Measurements from ENCODE around the gene ATL2. TPM values are rescaled to one million over a fixed set of nuclear protein-coding genes. Genes with fewer than 3 reads are reported as not detected.
A peak's percentile ranks its signal among the peaks of the same experiment; 100 is the strongest.

Gene ATL2
- total RNA-seq, 1 donor from 2014 or later = 75.3 TPM

- Mint-ChIP-seq H3K27me3 (ENCODE audit: low read depth) (no peaks in the 10 kb centered on the region), H3K4me1 (peaks cover 23% of the 10 kb centered on the region), H3K4me3 (no peak overlapping the region), H3K9me3 (peaks cover 8% of the 10 kb centered on the region), H3K27ac (peak overlapping the region; percentile 61), H3K36me3 (no peaks in the 10 kb centered on the region)
- TF ChIP-seq, protein P1, sequence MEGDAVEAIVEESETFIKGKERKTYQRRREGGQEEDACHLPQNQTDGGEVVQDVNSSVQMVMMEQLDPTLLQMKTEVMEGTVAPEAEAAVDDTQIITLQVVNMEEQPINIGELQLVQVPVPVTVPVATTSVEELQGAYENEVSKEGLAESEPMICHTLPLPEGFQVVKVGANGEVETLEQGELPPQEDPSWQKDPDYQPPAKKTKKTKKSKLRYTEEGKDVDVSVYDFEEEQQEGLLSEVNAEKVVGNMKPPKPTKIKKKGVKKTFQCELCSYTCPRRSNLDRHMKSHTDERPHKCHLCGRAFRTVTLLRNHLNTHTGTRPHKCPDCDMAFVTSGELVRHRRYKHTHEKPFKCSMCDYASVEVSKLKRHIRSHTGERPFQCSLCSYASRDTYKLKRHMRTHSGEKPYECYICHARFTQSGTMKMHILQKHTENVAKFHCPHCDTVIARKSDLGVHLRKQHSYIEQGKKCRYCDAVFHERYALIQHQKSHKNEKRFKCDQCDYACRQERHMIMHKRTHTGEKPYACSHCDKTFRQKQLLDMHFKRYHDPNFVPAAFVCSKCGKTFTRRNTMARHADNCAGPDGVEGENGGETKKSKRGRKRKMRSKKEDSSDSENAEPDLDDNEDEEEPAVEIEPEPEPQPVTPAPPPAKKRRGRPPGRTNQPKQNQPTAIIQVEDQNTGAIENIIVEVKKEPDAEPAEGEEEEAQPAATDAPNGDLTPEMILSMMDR (IDR thresholded peaks at IDR 0.05; ENCODE audit: unreplicated experiment) = no peak
- no peak for DNase-seq (ENCODE audit: low spot score in 2 of 2, unreplicated experiment in 2 of 2)
Measured at GRCh38 chr2:38398739-38399138, 21.7 kb upstream of the ATL2 start.

DNA sequence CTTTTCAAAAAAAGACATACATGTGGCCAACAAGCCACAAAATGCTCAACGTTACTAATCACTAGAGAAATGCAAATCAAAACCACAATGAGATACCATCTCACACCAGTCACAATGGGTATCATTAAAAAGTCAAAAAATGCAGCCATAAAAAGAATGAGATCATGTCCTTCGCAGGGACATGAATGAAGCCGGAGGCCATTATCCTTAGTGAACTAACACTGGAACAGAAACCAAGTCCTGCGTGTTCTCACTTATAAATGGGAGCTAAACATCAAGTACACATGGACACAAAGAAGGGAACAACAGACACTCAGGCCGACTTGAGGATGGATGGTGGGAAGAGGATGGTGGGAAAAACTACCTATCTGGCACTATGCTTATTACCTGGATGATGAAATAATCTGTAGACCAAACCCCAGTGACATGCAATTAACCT lies 17.8 kb upstream of the ATL2 start:
- H3K4me1 Mint-ChIP-seq = peaks cover 31% of the 10 kb centered on the region
- no peaks in the 10 kb centered on the region for H3K36me3 Mint-ChIP-seq
- DNase-seq (ENCODE audit: low spot score in 2 of 2, unreplicated experiment in 2 of 2) = no peak
- peak overlapping the region; percentile 17 for H3K27ac Mint-ChIP-seq
- TF ChIP-seq, protein P1 (IDR thresholded peaks at IDR 0.05; ENCODE audit: unreplicated experiment) = no peak
- peaks cover 1% of the 10 kb centered on the region for H3K27me3 Mint-ChIP-seq (ENCODE audit: low read depth)
- no peak overlapping the region for H3K4me3 Mint-ChIP-seq
- peaks cover 3% of the 10 kb centered on the region for H3K9me3 Mint-ChIP-seq

GRCh38 chr2:38394041-38394440 lies 17.0 kb upstream of the ATL2 start:
- no peak for DNase-seq (ENCODE audit: low spot score in 2 of 2, unreplicated experiment in 2 of 2)
- TF ChIP-seq, protein P1 (IDR thresholded peaks at IDR 0.05; ENCODE audit: unreplicated experiment) = no peak
- no peak overlapping the region for H3K4me3 Mint-ChIP-seq
- H3K27ac Mint-ChIP-seq = no peak overlapping the region
- peaks cover 3% of the 10 kb centered on the region for H3K9me3 Mint-ChIP-seq
- H3K36me3 Mint-ChIP-seq = no peaks in the 10 kb centered on the region
- peaks cover 32% of the 10 kb centered on the region for H3K4me1 Mint-ChIP-seq
- peaks cover 1% of the 10 kb centered on the region for H3K27me3 Mint-ChIP-seq (ENCODE audit: low read depth)

- Mint-ChIP-seq H3K4me1 (peaks cover 33% of the 10 kb centered on the region), H3K9me3 (no peaks in the 10 kb centered on the region), H3K36me3 (no peaks in the 10 kb centered on the region), H3K27ac (no peak overlapping the region), H3K4me3 (no peak overlapping the region), H3K27me3 (ENCODE audit: low read depth) (peaks cover 1% of the 10 kb centered on the region)
- no peak for DNase-seq (ENCODE audit: low spot score in 2 of 2, unreplicated experiment in 2 of 2)
- TF ChIP-seq, protein P1 (IDR thresholded peaks at IDR 0.05; ENCODE audit: unreplicated experiment) = no peak
Measured at GRCh38 chr2:38390947-38391346, 13.9 kb upstream of the ATL2 start.

DNA sequence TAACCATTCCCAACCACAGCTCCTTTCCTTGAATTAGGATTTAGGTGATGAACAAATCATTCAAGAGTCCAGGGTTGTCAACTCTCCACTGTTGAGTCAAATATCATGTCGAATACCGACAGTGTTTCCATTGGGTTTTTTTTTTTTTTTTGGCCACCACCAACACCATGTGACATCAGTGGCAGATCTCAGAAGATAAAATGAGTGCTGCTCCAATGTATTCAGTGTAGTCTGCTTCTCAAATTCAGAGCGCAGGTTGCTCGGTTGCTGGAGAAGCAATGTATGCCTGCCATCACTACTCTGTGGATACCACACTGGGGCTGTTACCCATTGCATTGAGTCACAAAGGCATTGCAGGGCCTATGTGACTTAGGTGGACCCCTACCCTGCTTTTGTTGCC lies 10.8 kb upstream of the ATL2 start:
- Mint-ChIP-seq H3K27me3 (ENCODE audit: low read depth) (peaks cover 1% of the 10 kb centered on the region), H3K36me3 (no peaks in the 10 kb centered on the region), H3K27ac (no peak overlapping the region), H3K4me3 (no peak overlapping the region), H3K4me1 (peaks cover 36% of the 10 kb centered on the region), H3K9me3 (no peaks in the 10 kb centered on the region)
- no peak for DNase-seq (ENCODE audit: low spot score in 2 of 2, unreplicated experiment in 2 of 2)
- TF ChIP-seq, protein P1 (IDR thresholded peaks at IDR 0.05; ENCODE audit: unreplicated experiment) = no peak

DNA sequence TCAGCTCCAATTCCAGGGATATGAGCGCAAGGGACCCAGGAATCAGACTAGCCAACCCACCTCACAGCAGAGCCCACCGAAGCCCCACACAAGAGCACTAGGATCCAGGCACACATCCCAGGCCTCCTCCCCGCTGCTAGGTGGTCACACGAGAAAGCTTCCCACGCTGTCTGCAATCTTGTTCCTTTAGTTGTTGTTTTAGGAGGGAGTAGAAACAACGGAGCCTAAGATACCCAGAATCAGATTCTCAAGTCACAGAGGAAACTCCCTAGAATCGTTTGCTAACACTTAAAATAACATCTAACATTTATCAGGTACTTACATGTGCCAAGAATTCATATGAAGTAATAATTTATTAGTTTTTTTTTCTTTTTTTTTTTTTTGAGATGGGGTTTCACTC lies 9.7 kb upstream of the ATL2 start:
- no peak for DNase-seq (ENCODE audit: low spot score in 2 of 2, unreplicated experiment in 2 of 2)
- Mint-ChIP-seq H3K27me3 (ENCODE audit: low read depth) (peaks cover 1% of the 10 kb centered on the region), H3K36me3 (no peaks in the 10 kb centered on the region), H3K27ac (no peak overlapping the region), H3K9me3 (no peaks in the 10 kb centered on the region), H3K4me3 (no peak overlapping the region), H3K4me1 (peaks cover 38% of the 10 kb centered on the region)
- TF ChIP-seq, protein P1 (IDR thresholded peaks at IDR 0.05; ENCODE audit: unreplicated experiment) = no peak
